Tibial nerve (tissue), 3 donors: ENCODE data around the gene RASA1.

Experiments
- CTCF ChIP-seq, 5 experiments: fragments of 200-600 bp in 3 of 5; fragments of 450-650 bp in 2 of 5; sonication (generic) in 3 of 5; IDR thresholded peaks; one replicate each; pipeline ENCODE4 v1.5.1; 2016 to 2019; ENCODE audit warnings: antibody characterized with exemption in 5 of 5, mild to moderate bottlenecking in 3 of 5, moderate library complexity in 2 of 5
- POLR2A ChIP-seq, 2 donors: fragments of 450-650 bp; IDR thresholded peaks; one replicate each; pipeline ENCODE4 v1.6.1; 2017; ENCODE audit warnings: antibody characterized with exemption in 2 of 2, mild to moderate bottlenecking in 2 of 2, moderate library complexity in 2 of 2

GRCh38 chr5:87433945-87434344 is 166.3 kb downstream of the RASA1 start:
- no peak for TF ChIP-seq CTCF (IDR thresholded peaks at IDR 0.05)
- no peak for TF ChIP-seq POLR2A (IDR thresholded peaks at IDR 0.05)
